Fibroblast of skin of scalp (primary cell): ENCODE results near the gene HORMAD2.

Experiments used
- DNase-seq: peaks from one replicate; pipeline ENCODE4 v3.0.0-alpha.2; 2013

HORMAD2 gene

GRCh38 chr22:30113494-30113893 is 33.2 kb downstream of the HORMAD2 start:
- DNase-seq: no peak

GRCh38 chr22:30114361-30114760 is 34.1 kb downstream of the HORMAD2 start:
- no peak for DNase-seq

- DNase-seq: peak; percentile 17
Measured at GRCh38 chr22:30115705-30116104, 35.4 kb downstream of the HORMAD2 start.

GRCh38 chr22:30116362-30117117 is 36.3 kb downstream of the HORMAD2 start:
- DNase-seq: peak; percentile 73

GRCh38 chr22:30117256-30117655 is 37.0 kb downstream of the HORMAD2 start:
- no peak for DNase-seq

GRCh38 chr22:30118291-30118690 is 38.0 kb downstream of the HORMAD2 start:
- no peak for DNase-seq

- DNase-seq: no peak
Measured at GRCh38 chr22:30121960-30122359, 41.7 kb downstream of the HORMAD2 start.

GRCh38 chr22:30123463-30123862 is 43.2 kb downstream of the HORMAD2 start:
- no peak for DNase-seq

GRCh38 chr22:30127749-30128166 is 47.5 kb downstream of the HORMAD2 start:
- DNase-seq: peak; percentile 74

- DNase-seq: no peak
Measured at GRCh38 chr22:30128511-30128910, 48.2 kb downstream of the HORMAD2 start.

- DNase-seq: no peak
Measured at GRCh38 chr22:30129636-30130035, 49.4 kb downstream of the HORMAD2 start.

- no peak for DNase-seq
Measured at GRCh38 chr22:30132290-30132996, 52.2 kb downstream of the HORMAD2 start.

- DNase-seq: no peak
Measured at GRCh38 chr22:30140414-30140813, 60.1 kb downstream of the HORMAD2 start.

GRCh38 chr22:30143265-30143664 is 63.0 kb downstream of the HORMAD2 start:
- peak; percentile 11 for DNase-seq

- DNase-seq: no peak
Measured at GRCh38 chr22:30144391-30144790, 64.1 kb downstream of the HORMAD2 start.

GRCh38 chr22:30150212-30150611 is 69.9 kb downstream of the HORMAD2 start:
- DNase-seq: no peak

GRCh38 chr22:30158277-30158676 is 78.0 kb downstream of the HORMAD2 start:
- no peak for DNase-seq

- peak; percentile 44 for DNase-seq
Measured at GRCh38 chr22:30158744-30159500, 78.7 kb downstream of the HORMAD2 start.

- DNase-seq: peak; percentile 85
Measured at GRCh38 chr22:30159561-30160353, 79.5 kb downstream of the HORMAD2 start.

- no peak for DNase-seq
Measured at GRCh38 chr22:30161051-30161469, 80.8 kb downstream of the HORMAD2 start.

- DNase-seq: peak; percentile 64
Measured at GRCh38 chr22:30167296-30167695, 87.0 kb downstream of the HORMAD2 start.

- DNase-seq: no peak
Measured at GRCh38 chr22:30167734-30168133, 87.5 kb downstream of the HORMAD2 start.
